Spleen (tissue), 7 donors: ENCODE measurements around the gene CTXN1.

Source experiments
- POLR2A ChIP-seq, 3 donors: fragments of 450-650 bp; IDR thresholded peaks; one replicate each; pipeline ENCODE4 v1.5.1; 2017; ENCODE audit warnings: antibody characterized with exemption in 3 of 3, mild to moderate bottlenecking in 1 of 3
- POLR2AphosphoS5 ChIP-seq, 3 donors: sonication (generic); formaldehyde crosslinking; IDR thresholded peaks; one replicate each; pipeline ENCODE4 v1.5.1; 2017; ENCODE audit warnings: antibody characterized with exemption in 3 of 3
- TF ChIP-seq, protein P1 (sequence below), 11 experiments: fragments of 200-600 bp in 7 of 11; fragments of 450-650 bp in 4 of 11; sonication (generic) in 4 of 11; IDR thresholded peaks in 8 of 11; conservative IDR thresholded peaks in 3 of 11; 1 replicate in 7 of 11; 2 replicates in 4 of 11; pipeline versions ENCODE4 v1.4.0 to v1.8.0; 2016 to 2021; ENCODE audit warnings: antibody characterized with exemption in 11 of 11, inconsistent platforms in 4 of 11, mild to moderate bottlenecking in 1 of 11
- donor health status: DM: no; HTN: no; CAD: no; lungs with moderate emphysema.
- donor health status: DM: no; HTN: no; CAD: no.
- donor health status: DM: no; HTN: no; CAD: no.

DNA sequence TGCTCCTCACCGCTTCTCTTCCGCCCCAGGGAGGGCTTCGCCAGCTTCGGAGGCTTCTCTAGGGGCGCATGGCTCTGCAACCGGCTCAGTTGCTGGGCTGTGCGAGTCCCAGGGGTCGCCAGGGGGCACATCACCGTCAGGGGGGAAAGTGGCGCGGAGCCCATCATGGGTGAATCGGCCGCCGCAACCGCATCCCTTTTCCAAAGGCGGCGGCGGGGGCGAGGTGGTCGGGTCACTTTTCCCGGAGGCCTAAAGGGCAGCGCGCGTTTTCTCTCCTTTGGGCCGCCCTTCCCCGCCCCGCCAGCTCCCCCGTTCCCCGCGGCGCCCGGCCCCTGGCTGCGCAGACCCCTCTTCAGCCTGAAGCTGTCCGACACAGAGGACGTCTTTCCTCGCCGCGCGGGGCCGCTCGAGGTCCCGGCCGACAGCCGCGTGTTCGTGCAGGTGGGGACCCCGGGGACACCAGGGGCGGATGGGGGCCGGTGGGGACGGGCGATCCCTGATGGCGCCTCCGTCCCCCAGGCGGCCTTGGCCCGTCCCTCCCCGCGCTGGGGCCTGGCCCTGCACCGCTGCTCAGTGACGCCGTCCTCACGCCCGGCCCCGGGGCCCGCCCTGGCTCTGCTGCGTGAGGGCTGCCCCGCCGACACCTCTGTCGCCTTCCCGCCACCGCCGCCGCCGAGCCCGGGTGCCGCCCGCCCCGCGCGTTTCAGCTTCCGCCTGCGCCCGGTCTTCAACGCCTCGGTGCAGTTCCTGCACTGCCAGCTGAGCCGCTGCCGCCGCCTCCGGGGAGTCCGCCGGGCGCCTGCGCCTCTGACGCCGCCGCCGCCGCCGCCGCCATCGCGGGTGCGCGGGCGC lies 9.6 kb downstream of the CTXN1 start:
- TF ChIP-seq, protein P1, sequence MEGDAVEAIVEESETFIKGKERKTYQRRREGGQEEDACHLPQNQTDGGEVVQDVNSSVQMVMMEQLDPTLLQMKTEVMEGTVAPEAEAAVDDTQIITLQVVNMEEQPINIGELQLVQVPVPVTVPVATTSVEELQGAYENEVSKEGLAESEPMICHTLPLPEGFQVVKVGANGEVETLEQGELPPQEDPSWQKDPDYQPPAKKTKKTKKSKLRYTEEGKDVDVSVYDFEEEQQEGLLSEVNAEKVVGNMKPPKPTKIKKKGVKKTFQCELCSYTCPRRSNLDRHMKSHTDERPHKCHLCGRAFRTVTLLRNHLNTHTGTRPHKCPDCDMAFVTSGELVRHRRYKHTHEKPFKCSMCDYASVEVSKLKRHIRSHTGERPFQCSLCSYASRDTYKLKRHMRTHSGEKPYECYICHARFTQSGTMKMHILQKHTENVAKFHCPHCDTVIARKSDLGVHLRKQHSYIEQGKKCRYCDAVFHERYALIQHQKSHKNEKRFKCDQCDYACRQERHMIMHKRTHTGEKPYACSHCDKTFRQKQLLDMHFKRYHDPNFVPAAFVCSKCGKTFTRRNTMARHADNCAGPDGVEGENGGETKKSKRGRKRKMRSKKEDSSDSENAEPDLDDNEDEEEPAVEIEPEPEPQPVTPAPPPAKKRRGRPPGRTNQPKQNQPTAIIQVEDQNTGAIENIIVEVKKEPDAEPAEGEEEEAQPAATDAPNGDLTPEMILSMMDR (IDR thresholded peaks at IDR 0.05 in 8 of 11, conservative IDR thresholded peaks at IDR 0.05 in 3 of 11): no peak
- TF ChIP-seq POLR2AphosphoS5 (IDR thresholded peaks at IDR 0.05) (peak in 1 of 3 donors; percentile 54), POLR2A (IDR thresholded peaks at IDR 0.05) (no peak)
